ENCODE data around the gene CHAMP1.
A peak's percentile ranks its signal among the peaks of the same experiment; 100 is the strongest.

- TF ChIP-seq POLR2A (IDR thresholded peaks at IDR 0.05; ENCODE audit: low read depth, low read length) (peak; percentile 45; the same call in 1 of the 2 replicates), POLR2AphosphoS5 (IDR thresholded peaks at IDR 0.05; ENCODE audit: low read depth, low read length) (peak; percentile 71)
Measured at GRCh38 chr13:114288157-114288591, 26.1 kb upstream of the CHAMP1 start.

Data from GM12892 (cell line).